PC-9 (cell line): Measurements from ENCODE around the gene NUDT22. TPM values are rescaled to one million over a fixed set of nuclear protein-coding genes. Genes with fewer than 3 reads are reported as not detected.

Source experiments
- BruUV-seq: library from RNA; stranded (reverse); fragments of 400-500 nt; replicated peaks from 2 replicates; lab custom pipeline; 2021; lab: Mats Ljungman, UMichigan
- CTCF ChIA-PET: fragments of 300-600 bp; sonication (Branson Sonifier 250); formaldehyde crosslinking; loops from one replicate; lab custom pipeline; 2022; ENCODE audit warnings: antibody characterized with exemption; lab: Charles Lee
- POLR2A ChIA-PET: fragments of 300-600 bp; sonication (Branson Sonifier 250); formaldehyde crosslinking; loops from one replicate; lab custom pipeline; 2022; ENCODE audit warnings: antibody characterized with exemption; ENCODE audit not compliant: unreplicated experiment; lab: Charles Lee
- DNase-seq, 2 experiments: peaks; one replicate each; pipeline versions ENCODE4 v3.0.0 to v3.0.0-alpha.2; 2015 to 2022; ENCODE audit warnings: mixed read lengths in 1 of 2
- H2AFZ ChIP-seq: fragments of 200-600 bp; sonication (generic); 2 replicates; pipeline ENCODE4 v1.8.1; 2017; ENCODE audit warnings: antibody characterized with exemption
- H3F3A ChIP-seq: fragments of 200-600 bp; sonication (generic); 2 replicates; pipeline ENCODE4 v1.8.1; 2017; ENCODE audit warnings: antibody characterized with exemption, mild to moderate bottlenecking, low read depth; ENCODE audit not compliant: insufficient read depth
- H3K27ac ChIP-seq: fragments of 200-600 bp; sonication (generic); 2 replicates; pipeline ENCODE4 v1.6.1; 2016; ENCODE audit warnings: mixed run types
- H3K27me3 ChIP-seq: fragments of 200-600 bp; sonication (generic); 2 replicates; pipeline ENCODE4 v1.6.1; 2016; ENCODE audit warnings: low read depth, mixed run types; ENCODE audit not compliant: insufficient read depth
- H3K36me3 ChIP-seq: fragments of 200-600 bp; sonication (generic); 2 replicates; pipeline ENCODE4 v1.6.1; 2016; ENCODE audit warnings: low read depth, mixed run types
- H3K4me1 ChIP-seq: fragments of 200-600 bp; sonication (generic); replicated peaks from 2 replicates; pipeline ENCODE4 v1.6.1; 2016; ENCODE audit warnings: mixed run types; ENCODE audit not compliant: insufficient read depth
- H3K4me2 ChIP-seq: fragments of 200-600 bp; sonication (generic); 2 replicates; pipeline ENCODE4 v1.6.1; 2017; ENCODE audit warnings: mixed run types
- H3K4me3 ChIP-seq: fragments of 200-600 bp; sonication (generic); 2 replicates; pipeline ENCODE4 v1.6.1; 2016; ENCODE audit warnings: mixed run types
- H3K79me2 ChIP-seq: fragments of 200-600 bp; sonication (generic); 2 replicates; pipeline ENCODE4 v1.6.1; 2017; ENCODE audit warnings: low read depth, mixed run types
- H3K9me2 ChIP-seq: fragments of 200-600 bp; sonication (generic); 2 replicates; pipeline ENCODE4 v1.8.1; 2017; ENCODE audit warnings: mild to moderate bottlenecking; ENCODE audit not compliant: insufficient read depth
- H3K9me3 ChIP-seq: fragments of 200-600 bp; sonication (generic); 2 replicates; pipeline ENCODE4 v1.8.1; 2016; ENCODE audit warnings: low read depth; ENCODE audit not compliant: insufficient read depth
- H4K20me1 ChIP-seq: fragments of 200-600 bp; sonication (generic); 2 replicates; pipeline ENCODE4 v1.8.1; 2017; ENCODE audit not compliant: insufficient read depth
- EZH2 ChIP-seq: fragments of 200-600 bp; sonication (generic); IDR thresholded peaks from 2 replicates; pipeline ENCODE4 v1.8.0; 2017; ENCODE audit warnings: antibody characterized with exemption, low read depth
- intact Hi-C: fragments of 100-400 bp; cut with micrococcal nuclease; formaldehyde crosslinking; loops from one replicate; pipeline ENCODE4 v1.10.0; 2022; ENCODE audit not compliant: unreplicated experiment
- total RNA-seq: library from RNA; stranded (reverse); gene quantifications from 2 replicates; pipeline ENCODE4 v1.2.3, GENCODE V29; 2021
- TF ChIP-seq, protein P1 (sequence below): fragments of 200-600 bp; sonication (generic); conservative IDR thresholded peaks from 2 replicates; pipeline ENCODE4 v1.6.1; 2017; ENCODE audit warnings: mixed run types, antibody characterized with exemption, mild to moderate bottlenecking, moderate library complexity

NUDT22 gene
- total RNA-seq, 1 experiment from 2014 or later, result 87.4 TPM

DNA sequence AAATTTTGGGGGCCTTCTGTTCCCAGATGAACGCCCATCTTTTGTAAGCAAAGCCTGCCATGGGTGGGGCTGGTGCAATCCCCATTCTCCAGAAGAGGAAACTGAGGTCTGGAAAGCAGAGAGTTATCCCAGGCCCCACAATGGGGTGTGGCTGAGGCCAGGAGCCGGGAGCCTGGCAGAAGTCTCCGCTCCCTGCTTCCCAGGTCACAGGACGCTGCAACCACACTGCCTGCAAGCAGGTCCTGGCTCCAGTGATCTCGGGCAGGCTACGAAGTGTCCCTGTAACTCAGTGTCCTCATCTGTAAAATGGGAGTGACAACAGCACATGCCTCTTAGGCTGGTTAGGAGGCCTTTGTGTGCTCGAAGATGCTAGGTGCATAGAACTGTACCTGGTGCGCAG lies 27.0 kb downstream of the NUDT22 start:
- intact Hi-C loops, result no loop called here
- TSS peak; percentile 1 for BruUV-seq
- POLR2A ChIA-PET, result interaction anchor here (0.7 kb wide), 1 partner anchor 29 kb away, joined by 6 read pairs; no protein-coding TSS in a partner anchor

DNA sequence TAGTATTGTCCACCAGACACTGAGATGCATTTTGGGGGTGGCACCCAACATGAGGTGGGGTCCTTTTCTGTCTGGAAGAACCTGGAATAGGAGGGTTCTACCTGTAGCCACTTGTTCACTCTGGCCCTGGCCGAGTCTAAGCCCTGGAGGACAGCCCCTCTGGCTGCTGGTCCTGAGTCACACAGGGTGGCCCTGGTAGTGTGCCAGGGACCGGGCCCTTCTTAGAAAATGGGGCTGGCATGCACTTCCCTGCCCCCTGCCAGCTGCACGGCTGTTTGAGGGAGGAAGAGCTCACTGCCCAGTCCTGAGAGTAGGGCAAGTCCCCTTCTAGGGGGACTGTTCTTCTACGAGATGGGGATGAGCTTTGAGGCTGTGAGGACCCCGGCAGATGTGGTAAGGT lies 27.4 kb downstream of the NUDT22 start:
- no TSS peak for BruUV-seq
- Histone ChIP-seq H3K4me2 (no peak overlapping the region), H3K79me2 (peaks cover 14% of the 10 kb centered on the region), H4K20me1 (peaks cover 9% of the 10 kb centered on the region; the same call in 1 of the 2 replicates), H2AFZ (no peak overlapping the region), H3K9me2 (no peaks in the 10 kb centered on the region), H3K9me3 (no peaks in the 10 kb centered on the region), H3F3A (peaks cover 30% of the 10 kb centered on the region), H3K4me1 (no peaks in the 10 kb centered on the region; the same call in 1 of the 2 replicates), H3K4me3 (no peak overlapping the region), H3K27ac (no peak overlapping the region), H3K27me3 (no peaks in the 10 kb centered on the region), H3K36me3 (0 out of 2 replicates have a peak, but pooled peaks cover 5% of the 10 kb centered on the region)
- no peak for DNase-seq
- intact Hi-C loops, result no loop called here
- POLR2A ChIA-PET, result no interaction called here
- CTCF ChIA-PET, result interaction anchor here (0.6 to 0.7 kb wide), 2 partner anchors 406 to 1481 kb away, joined by 3 read pairs; no protein-coding TSS in a partner anchor
- TF ChIP-seq, protein P1, sequence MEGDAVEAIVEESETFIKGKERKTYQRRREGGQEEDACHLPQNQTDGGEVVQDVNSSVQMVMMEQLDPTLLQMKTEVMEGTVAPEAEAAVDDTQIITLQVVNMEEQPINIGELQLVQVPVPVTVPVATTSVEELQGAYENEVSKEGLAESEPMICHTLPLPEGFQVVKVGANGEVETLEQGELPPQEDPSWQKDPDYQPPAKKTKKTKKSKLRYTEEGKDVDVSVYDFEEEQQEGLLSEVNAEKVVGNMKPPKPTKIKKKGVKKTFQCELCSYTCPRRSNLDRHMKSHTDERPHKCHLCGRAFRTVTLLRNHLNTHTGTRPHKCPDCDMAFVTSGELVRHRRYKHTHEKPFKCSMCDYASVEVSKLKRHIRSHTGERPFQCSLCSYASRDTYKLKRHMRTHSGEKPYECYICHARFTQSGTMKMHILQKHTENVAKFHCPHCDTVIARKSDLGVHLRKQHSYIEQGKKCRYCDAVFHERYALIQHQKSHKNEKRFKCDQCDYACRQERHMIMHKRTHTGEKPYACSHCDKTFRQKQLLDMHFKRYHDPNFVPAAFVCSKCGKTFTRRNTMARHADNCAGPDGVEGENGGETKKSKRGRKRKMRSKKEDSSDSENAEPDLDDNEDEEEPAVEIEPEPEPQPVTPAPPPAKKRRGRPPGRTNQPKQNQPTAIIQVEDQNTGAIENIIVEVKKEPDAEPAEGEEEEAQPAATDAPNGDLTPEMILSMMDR, result no peak
- no peak for TF ChIP-seq EZH2

More for the DNA sequence above, 27.0 kb downstream of the NUDT22 start:
- Histone ChIP-seq H3K79me2 (peaks cover 14% of the 10 kb centered on the region), H3K9me3 (no peaks in the 10 kb centered on the region), H2AFZ (no peak overlapping the region), H3F3A (peaks cover 34% of the 10 kb centered on the region), H3K4me1 (no peaks in the 10 kb centered on the region; the same call in 1 of the 2 replicates), H4K20me1 (peaks cover 9% of the 10 kb centered on the region; the same call in 1 of the 2 replicates), H3K4me3 (peak overlapping the region; percentile 88; the same call in 1 of the 2 replicates), H3K27me3 (no peaks in the 10 kb centered on the region), H3K4me2 (peak overlapping the region; percentile 99; the same call in 1 of the 2 replicates), H3K9me2 (no peaks in the 10 kb centered on the region), H3K36me3 (0 out of 2 replicates have a peak, but pooled peaks cover 5% of the 10 kb centered on the region), H3K27ac (no peak overlapping the region)
- DNase-seq, result no peak
- CTCF ChIA-PET, result interaction anchor here (0.6 to 1.3 kb wide), 2 partner anchors 48 to 50 kb away, joined by 9 to 22 read pairs; no protein-coding TSS in a partner anchor
- TF ChIP-seq EZH2, result no peak
- TF ChIP-seq, protein P1, result no peak

DNA sequence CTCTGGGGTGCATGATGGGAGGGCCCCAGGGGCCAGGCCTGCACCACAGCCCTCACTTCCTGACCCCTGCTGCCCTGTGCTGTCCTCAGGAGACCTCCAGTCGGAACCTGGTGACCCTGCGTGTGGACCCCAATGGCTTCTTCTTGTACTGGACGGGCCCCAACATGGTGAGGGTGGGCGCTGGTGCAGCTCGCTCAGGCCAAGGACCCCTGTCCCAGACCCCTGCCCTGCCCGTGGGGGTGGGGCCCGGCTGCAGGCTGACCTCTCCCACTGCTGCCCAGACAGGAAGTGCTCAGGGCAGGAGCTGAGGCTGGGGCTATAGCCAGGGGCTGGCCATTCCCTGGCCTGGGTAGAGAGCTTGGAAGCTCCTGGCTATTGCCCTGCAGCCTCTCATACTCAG lies 28.3 kb downstream of the NUDT22 start:
- no peak for DNase-seq
- no TSS peak for BruUV-seq
- ChIA-PET POLR2A (no interaction called here), CTCF (no interaction called here)
- H3K27me3 ChIP-seq, result no peaks in the 10 kb centered on the region
- peaks cover 14% of the 10 kb centered on the region for H3K79me2 ChIP-seq
- H3K36me3 ChIP-seq, result 0 out of 2 replicates have a peak, but pooled peaks cover 5% of the 10 kb centered on the region
- intact Hi-C loops, result no loop called here
- TF ChIP-seq, protein P1, result no peak
- no peak for TF ChIP-seq EZH2
- no peaks in the 10 kb centered on the region for H3K9me2 ChIP-seq
- H3K27ac ChIP-seq, result no peak overlapping the region
- H3K4me1 ChIP-seq, result no peaks in the 10 kb centered on the region; the same call in 1 of the 2 replicates
- H2AFZ ChIP-seq, result no peak overlapping the region
- H3K4me2 ChIP-seq, result no peak overlapping the region
- peaks cover 9% of the 10 kb centered on the region; the same call in 1 of the 2 replicates for H4K20me1 ChIP-seq
- H3K4me3 ChIP-seq, result no peak overlapping the region
- no peaks in the 10 kb centered on the region for H3K9me3 ChIP-seq
- H3F3A ChIP-seq, result peaks cover 24% of the 10 kb centered on the region
